ENCODE data around the gene RFX2.
"Not testable (repeated sequence)": the region's sequence is repeated elsewhere in the genome, so short reads cannot be mapped to it uniquely, and the experiment has no call there.

Gene RFX2

DNA sequence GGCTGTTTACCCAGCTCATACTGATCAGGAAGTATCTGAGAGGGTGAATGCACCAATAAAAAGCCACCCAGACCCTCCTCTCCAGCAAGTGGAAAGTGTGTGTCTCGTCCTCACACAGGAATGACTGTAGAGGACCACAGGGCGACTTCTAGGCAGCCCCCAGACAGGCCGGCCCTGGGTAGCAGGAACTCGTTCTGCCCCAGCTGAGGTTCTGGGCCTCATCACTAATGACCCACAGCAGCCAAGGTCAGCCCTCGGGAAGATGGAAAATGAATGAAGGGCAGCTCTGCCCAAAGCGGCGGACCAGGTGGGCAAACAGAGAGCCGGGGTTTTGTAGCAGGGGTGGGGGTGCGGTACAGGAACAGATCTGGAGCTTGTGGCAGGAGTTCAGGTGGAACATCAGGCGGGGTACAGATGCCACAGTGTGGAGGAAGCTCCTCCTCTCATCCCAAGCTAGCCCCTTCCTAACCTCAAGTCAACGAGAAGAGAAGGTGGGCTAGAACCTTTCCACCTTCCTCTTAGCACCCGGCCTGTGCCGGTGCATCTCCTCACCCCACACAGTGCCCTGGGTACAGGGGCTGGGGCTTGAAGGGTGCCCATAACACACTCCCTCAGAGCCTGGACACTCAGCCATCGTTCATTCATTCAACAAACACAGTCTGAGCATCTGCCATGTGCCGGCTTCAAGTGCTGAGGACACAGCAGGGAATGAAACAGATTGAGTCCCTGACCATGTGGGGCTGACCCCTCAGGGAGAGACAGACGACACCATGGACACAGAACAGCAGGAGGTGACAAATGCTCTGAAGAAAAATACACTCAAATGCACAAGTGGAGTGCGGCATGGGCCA, 36.2 kb downstream of the RFX2 start:
- DNase-seq, result no peak

DNA sequence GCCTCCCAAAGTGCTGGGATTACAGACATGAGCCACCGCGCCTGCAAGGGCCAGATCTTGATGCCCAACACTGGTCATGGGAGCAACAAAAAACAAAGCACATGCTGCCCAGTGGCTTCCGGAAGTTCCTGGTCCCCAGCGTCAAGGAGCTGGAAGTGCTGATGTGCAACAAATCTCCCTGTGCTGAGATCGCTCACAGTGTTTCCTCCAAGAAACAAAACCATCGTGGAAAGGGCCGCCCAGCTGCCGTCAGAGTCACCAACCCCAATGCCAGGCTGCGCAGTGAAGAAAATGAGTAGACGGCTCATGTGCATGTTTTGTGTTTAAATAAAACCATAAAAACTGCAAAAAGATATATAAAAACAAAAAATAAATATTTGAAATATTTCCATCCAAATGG, 37.1 kb downstream of the RFX2 start:
- DNase-seq, result not testable (repeated sequence)

GRCh38 chr19:6071875-6072274, 38.4 kb downstream of the RFX2 start:
- DNase-seq, result no peak

DNA sequence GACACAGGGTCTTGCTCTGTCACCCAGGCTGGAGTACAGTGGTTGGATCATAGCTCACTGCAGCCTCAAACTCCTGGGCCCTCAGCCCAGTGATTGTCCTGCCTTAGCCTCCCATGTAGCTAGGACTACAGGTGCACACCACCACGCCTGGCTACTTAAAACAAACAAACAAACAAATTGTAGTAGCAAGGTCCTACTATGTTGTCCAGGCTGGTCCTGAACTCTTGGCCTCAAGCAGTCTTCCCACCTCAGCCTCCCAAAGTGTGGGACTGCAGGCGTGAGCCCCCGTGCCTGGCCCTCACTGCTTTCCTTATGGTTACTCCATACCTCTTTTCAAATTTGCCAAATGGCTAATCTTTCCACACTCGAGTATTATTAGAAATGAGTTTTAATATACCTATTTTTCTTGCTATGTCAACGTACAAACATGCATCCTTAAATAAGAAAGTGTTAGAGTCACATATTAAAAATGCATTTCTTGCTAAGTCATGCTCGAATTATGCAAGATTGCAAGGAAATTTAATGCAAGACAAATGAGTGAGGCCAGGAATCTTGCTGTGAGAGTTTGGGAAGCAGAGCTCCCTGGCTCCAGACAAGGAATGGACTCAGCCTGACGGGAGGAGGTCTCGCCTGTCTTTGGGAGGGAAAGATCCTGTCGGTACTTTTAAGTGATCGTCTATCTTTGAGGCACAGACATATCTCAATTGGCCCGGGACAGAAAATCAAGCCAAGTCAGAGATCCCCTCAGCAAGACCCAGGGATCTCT, 39.4 kb downstream of the RFX2 start:
- DNase-seq, result no peak

- DNase-seq, result no peak
These were observed 40.1 kb downstream of the RFX2 start for GRCh38 chr19:6070207-6070681.

GRCh38 chr19:6069268-6069791, 41.0 kb downstream of the RFX2 start:
- DNase-seq, result no peak

- no peak for DNase-seq
These were observed 41.6 kb downstream of the RFX2 start for GRCh38 chr19:6068711-6069110.

DNA sequence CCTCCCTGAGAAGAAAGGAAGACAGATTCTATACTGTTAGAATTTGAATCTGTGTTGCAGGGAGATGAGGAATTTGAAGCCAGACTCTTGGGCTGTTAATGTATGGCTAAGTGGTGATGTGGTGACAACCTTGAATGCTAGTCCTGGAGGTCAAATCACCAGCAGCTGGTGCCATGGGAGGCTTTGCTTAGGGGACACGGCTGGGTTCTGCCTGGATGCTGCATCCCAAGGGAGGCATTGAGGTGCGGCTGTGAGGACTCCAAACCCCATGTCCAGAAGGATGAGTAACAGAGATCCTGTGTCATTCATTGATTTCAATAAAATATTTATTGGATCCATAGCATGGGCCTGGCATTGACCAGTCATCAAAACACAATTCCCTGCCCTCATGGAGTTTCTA, 42.3 kb downstream of the RFX2 start:
- no peak for DNase-seq

- peak; percentile 74 for DNase-seq
These were observed 43.3 kb downstream of the RFX2 start for GRCh38 chr19:6066661-6067646.

DNA sequence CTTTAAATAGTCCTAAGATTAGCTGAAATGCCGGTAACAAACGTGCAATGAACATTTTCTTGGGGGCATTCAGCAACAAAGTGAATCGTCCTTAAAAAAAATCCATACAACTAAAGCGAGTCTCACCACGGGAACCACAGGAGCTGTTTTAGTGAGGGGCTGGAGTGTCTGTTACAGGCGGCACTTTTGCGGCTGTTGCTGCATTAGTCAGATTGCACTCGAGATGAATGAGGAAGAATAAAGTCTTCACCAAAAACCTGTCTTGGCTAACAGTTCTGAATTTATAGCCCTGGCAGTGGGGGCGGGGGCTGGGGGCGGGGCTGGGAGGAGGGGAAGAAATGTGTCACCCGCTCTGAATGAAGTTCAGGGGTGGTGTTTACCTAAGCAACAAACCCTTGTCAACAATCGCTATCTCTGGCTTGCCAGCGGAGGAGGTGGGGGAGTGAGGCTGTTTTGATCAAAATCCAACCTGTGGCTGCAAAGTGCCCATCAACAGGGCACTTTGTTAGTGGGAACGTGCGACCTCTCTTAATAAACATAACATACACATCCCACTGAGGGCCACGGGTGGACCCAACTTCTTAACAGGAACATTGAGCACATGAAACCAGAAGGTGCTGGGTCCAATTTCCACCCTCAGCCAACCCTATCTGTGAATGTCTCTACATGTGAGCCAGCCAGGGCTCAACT, 44.5 kb downstream of the RFX2 start:
- peak; percentile 73 for DNase-seq

GRCh38 chr19:6064336-6065073, 45.8 kb downstream of the RFX2 start:
- no peak for DNase-seq

GRCh38 chr19:6063576-6064335, 46.5 kb downstream of the RFX2 start:
- no peak for DNase-seq

GRCh38 chr19:6062961-6063575, 47.2 kb downstream of the RFX2 start:
- DNase-seq, result no peak

DNA sequence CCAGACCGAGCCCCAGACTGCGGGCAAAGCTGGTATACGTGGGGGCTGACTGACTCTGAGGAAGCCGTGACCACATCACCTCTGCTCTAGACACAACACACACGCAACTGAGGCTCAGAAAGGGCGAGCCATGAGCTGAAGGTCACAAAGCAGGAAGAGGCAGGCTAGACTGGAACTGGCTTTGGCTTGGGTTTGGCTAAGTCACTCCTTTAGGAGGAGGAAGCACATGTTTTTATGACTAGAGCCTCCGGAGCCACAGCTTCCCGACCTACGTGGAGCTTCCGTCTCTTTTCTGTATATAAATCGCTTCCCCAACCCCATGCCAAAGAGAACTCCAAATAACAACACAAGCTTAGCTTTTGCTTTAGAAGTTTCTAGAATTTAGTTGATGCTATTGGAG, 48.0 kb downstream of the RFX2 start:
- peak; percentile 47 for DNase-seq

- no peak for DNase-seq
These were observed 48.7 kb downstream of the RFX2 start for GRCh38 chr19:6061376-6062130.

- DNase-seq, result peak; percentile 53
These were observed 49.5 kb downstream of the RFX2 start for GRCh38 chr19:6060600-6061375.

DNA sequence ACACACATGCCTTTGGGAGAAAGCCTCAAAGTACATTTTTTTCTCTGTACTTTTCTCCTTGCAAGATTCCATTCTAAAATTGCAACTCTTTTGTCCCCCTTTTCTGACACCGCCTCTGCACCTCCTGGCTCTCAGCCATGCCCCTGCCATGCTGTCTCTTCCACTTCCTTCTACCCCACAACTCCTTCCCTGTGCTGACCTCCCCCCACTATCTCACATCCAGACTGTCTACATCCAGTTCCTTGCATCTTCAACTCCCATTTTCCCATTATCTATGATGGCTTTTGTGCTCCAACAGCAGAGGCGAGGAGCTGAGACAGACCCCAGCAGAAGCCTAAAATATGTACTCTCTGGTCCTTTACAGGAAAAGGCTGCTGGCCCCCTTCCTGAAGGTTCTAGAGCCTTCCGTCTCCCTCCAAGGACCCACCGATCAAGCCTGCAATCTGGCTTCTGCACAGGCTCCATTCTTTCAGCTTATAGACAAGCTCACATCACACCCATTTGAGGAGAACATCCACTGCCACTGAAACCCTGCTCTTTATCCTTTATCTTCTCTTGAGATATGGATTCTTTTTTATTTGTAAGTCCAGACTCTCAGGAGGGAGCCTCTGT, 50.2 kb downstream of the RFX2 start:
- DNase-seq, result no peak

DNA sequence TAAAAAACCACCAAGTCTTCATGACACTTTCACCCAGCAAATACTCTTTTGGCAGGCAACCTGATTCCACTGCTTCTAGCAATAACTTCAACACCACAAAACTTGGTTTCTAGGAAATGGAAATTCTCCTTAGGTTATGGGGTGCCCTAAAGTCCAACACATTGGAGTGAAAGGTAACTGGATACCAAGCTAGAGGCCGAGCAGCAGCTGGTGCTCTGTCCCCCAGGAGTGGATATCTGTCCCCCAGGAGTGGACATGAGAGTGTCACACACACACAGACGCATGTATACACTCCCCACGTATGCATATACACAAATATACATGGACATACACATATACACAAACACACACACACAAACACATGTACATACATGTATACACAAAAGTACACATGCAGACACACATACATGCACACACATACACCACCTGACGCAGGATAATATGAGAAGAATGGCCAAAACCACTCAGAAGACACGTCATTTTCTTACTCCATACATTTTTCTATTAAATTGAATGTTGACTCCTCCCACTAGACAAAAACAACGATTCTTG, 50.8 kb downstream of the RFX2 start:
- no peak for DNase-seq

All from CD4-positive, alpha-beta T cell treated with Interleukin-12 subunit alpha and Interleukin-12 subunit beta, for 1 hour (primary cell).